Heart left ventricle (tissue), 13 donors: Measurements from ENCODE around the gene ACP6.

Experiments
- CTCF ChIP-seq, 12 donors: fragments of 200-600 bp; sonication (generic) in 4 of 12; IDR thresholded peaks; one replicate each; pipeline versions ENCODE4 v1.5.0 to v1.8.0; 2018 to 2022; ENCODE audit warnings: antibody characterized with exemption in 12 of 12, mild to moderate bottlenecking in 5 of 12
- POLR2A ChIP-seq, 2 donors: fragments of 450-650 bp; IDR thresholded peaks; one replicate each; pipeline ENCODE4 v1.6.1; 2017; ENCODE audit warnings: antibody characterized with exemption in 2 of 2, mild to moderate bottlenecking in 2 of 2, moderate library complexity in 2 of 2
- donor health status: ischemic (EF 13 %, LVEDD 7.1; RV severe dilation, severe dysfunction).
- donor health status: DM: no; HTN: yes; CAD: no.
- donor health status: DM: no; HTN: no; CAD: no.
- donor health status: ischemic (EF 25% LVEDD 6.9; RV normal size, moderate dysfunction).
- donor health status: ischemic (EF 25% LVEDD 5.7; RV mildly dilated, moderate dysfunction).
- donor health status: ischemic (EF 35%, LVEDD 5.7; RV mildly dilated, moderate dysfunction).
- donor health status: nonischemic (EF 11% LVEDD 7.7; RV severe dilation, severe dysfunction).
- donor health status: DM: yes; HTN: yes; CAD: no.
- donor health status: PGD.
- donor health status: ischemic (EF 29% LVEDD 5.4; RV normal size, mild dysfunction).
- donor health status: nonischemic (EF 23%, LVEDD 6.1; RV moderate dilation, normal function).

GRCh38 chr1:147651466-147651865 is 18.9 kb downstream of the ACP6 start:
- TF ChIP-seq POLR2A (IDR thresholded peaks at IDR 0.05), result no peak
- no peak for TF ChIP-seq CTCF (IDR thresholded peaks at IDR 0.05)
